Cerebellar cortex (tissue), 1 donor: Measurements from ENCODE around the gene PHLDB3.
"Not testable (repeated sequence)": the region's sequence is repeated elsewhere in the genome, so short reads cannot be mapped to it uniquely, and the experiment has no call there.

Experiments used
- DNase-seq: peaks from one replicate; pipeline ENCODE4 v3.0.0-alpha.2; 2015; ENCODE audit warnings: low spot score

The PHLDB3 gene

GRCh38 chr19:43526884-43527859 is 22.6 kb upstream of the PHLDB3 start, which contains the start of gene ETHE1:
Gene ETHE1 (minus strand): TSS chr19:43527201. CDS start chr19:43527177, 24 bp downstream.
- DNase-seq = peak; percentile 80

- DNase-seq = no peak
Measured at GRCh38 chr19:43525836-43526771, 21.6 kb upstream of the PHLDB3 start.

- DNase-seq = peak; percentile 51
Measured at GRCh38 chr19:43524922-43525835, 20.6 kb upstream of the PHLDB3 start.

GRCh38 chr19:43523696-43524095 is 19.1 kb upstream of the PHLDB3 start:
- DNase-seq = not testable (repeated sequence)

- DNase-seq = no peak
Measured at GRCh38 chr19:43522929-43523328, 18.4 kb upstream of the PHLDB3 start.

GRCh38 chr19:43519436-43520088 is 15.0 kb upstream of the PHLDB3 start:
- DNase-seq = peak; percentile 89

- DNase-seq = no peak
Measured at GRCh38 chr19:43518051-43518450, 13.5 kb upstream of the PHLDB3 start.

GRCh38 chr19:43512399-43512798 is 7.9 kb upstream of the PHLDB3 start:
- DNase-seq = not testable (repeated sequence)

GRCh38 chr19:43511324-43511723 is 6.8 kb upstream of the PHLDB3 start:
- no peak for DNase-seq

GRCh38 chr19:43510713-43511112 is 6.2 kb upstream of the PHLDB3 start:
- no peak for DNase-seq

GRCh38 chr19:43507880-43508279 is 3.3 kb upstream of the PHLDB3 start:
- DNase-seq = peak; percentile 44

GRCh38 chr19:43506629-43507028 is 2.1 kb upstream of the PHLDB3 start:
- DNase-seq = no peak

GRCh38 chr19:43505941-43506340 is 1.4 kb upstream of the PHLDB3 start:
- DNase-seq = no peak

GRCh38 chr19:43505186-43505456 is 575 bp upstream of the PHLDB3 start:
- DNase-seq = no peak

GRCh38 chr19:43503501-43504425 is 783 bp downstream of the PHLDB3 start:
- peak; percentile 82 for DNase-seq

- DNase-seq = no peak
Measured at GRCh38 chr19:43502419-43502976, 2.0 kb downstream of the PHLDB3 start.

GRCh38 chr19:43501661-43502418 is 2.7 kb downstream of the PHLDB3 start:
- no peak for DNase-seq

GRCh38 chr19:43499042-43499441 is 5.5 kb downstream of the PHLDB3 start:
- DNase-seq = no peak
